GM19468 (cell line): ENCODE measurements around the gene TRAPPC12.
"Not testable (repeated sequence)": the region's sequence is repeated elsewhere in the genome, so short reads cannot be mapped to it uniquely, and the experiment has no call there.

Experiments used
- ATAC-seq: cut with Tn5 transposase; IDR thresholded peaks from one replicate; pipeline ENCODE4 v1.9.1; 2021; ENCODE audit warnings: mild to moderate bottlenecking, moderate library complexity, moderate number of reproducible peaks; ENCODE audit not compliant: unreplicated experiment; ENCODE audit errors: extremely low read depth

TRAPPC12 gene

DNA sequence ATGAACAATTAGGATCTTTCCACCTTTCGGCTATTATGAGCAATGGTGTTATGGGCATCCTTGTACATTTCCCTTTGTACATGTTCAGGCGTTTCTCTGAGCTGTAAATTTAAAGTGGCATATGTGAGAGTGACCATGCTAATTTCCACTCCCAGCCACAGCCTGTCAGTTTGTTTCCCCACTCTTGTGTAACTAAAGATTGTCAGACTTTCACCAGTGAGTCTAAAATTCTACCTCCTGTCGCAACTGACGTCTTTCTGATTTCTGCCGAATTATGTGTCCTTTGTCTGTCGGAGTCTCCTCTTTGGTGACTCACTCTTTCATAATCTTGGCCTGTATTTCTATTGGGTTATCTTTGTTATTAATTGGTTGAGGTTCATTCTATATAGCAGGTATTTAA is 50.7 kb downstream of the TRAPPC12 start:
- ATAC-seq = no peak

GRCh38 chr2:3430740-3431490 is 51.4 kb downstream of the TRAPPC12 start:
- no peak for ATAC-seq

DNA sequence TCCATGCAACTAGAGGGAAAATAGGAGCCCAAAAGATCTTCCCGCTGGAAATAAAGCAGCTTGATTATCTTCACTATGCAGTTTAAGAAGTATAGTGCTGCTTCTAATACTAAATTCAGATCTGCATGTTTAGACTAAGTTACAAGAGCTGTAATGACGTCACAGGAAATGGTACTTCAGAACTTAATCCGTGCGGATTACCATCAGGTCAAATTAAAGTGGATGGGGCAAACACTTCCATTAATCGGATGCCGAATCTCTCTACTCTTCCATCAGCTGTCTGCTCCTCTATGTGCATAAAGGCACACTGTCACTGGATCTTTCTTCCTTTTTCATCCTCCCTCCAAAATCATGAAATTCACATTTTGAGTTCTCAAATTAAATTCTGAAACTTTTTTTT is 52.6 kb downstream of the TRAPPC12 start:
- ATAC-seq = no peak

DNA sequence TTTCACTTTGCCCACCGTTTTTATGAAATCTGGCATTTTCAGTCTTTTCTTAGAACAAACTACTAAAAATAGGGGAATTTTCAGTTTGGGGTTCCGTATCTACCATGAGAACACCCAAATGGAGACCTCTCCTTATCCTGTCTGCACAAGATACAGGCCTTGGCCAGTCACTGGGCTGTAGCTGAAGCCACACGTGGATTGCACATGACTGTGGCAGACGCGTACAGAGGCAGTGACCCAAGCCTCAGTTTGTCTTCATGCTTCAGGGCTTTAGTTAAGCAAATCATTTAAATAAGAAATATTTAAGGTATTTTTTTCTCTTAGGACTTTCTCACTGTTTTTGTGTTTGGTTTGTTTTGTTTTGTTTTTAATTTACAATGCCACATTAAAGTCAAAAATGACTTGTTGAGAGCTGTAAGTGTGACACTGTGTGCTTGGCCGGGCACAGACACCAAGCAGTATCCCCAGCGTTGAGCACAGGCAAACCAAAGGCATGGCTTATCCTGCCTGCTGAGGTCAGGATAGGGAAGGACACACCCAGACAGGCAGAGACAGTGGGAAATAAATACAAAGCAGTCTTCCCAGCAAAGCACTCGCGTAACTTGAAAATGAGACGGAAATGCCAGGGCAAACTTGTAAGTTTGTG is 53.3 kb downstream of the TRAPPC12 start:
- ATAC-seq = no peak

DNA sequence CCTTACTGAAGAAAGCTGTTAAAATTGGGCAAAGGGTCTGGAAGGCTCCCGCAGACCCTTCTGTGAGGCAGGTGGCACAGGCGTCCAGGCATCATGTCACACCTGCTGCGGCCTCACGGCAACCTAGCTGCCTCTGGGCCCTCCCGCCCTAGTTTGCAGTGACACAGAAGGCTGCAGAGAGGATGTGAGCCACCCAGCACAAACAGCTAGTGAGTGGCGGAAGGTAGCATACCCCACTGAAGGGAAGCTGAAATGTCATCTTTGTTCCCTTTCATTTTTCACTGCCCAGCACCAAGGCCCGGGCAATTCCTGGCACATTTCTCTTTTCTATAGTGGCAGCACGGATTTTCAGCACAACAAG is 53.8 kb downstream of the TRAPPC12 start:
- ATAC-seq = no peak

GRCh38 chr2:3433776-3434400 is 54.4 kb downstream of the TRAPPC12 start:
- ATAC-seq = no peak

GRCh38 chr2:3434654-3435053 is 55.2 kb downstream of the TRAPPC12 start:
- ATAC-seq = no peak

DNA sequence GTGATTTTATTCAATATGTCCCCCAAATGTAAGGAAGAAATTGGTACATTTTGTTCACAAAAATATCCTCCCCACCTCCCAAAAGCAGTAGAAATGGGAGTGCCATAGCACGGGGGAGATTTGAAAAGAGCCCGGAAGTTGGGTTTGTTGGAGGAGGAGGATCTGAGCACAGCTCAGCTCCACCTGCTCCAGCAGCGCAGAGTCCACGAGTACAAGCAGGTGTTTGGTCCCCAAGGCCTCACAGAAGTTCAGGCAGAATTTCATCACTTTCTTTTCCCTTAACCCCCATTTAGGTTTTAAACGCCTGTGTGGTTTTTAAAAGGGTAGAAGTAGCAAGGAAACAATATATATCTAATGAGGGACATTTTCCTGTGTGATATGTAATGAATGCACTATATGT is 56.0 kb downstream of the TRAPPC12 start:
- ATAC-seq = no peak

DNA sequence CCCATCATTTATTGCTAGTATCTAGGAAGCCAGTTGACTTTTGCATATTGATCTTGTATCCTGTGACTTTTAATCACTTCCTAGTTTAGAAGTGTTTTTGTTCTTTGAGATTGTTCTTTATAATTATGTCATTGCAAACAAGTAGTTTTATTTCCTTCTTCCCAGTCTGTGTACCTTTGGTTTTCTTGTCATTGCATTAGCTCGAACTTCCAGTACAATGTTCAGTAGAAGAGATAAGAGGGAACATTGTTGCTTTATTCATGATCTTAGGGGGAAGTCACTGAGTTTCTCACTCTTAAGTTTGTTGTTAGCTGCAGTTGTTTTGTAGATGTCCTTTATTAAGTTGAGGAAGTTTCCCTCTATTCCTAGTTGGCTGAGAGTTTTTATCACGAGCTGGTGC is 61.0 kb downstream of the TRAPPC12 start:
- no peak for ATAC-seq

- ATAC-seq = no peak
These were observed 62.0 kb downstream of the TRAPPC12 start for GRCh38 chr2:3441465-3441864.

DNA sequence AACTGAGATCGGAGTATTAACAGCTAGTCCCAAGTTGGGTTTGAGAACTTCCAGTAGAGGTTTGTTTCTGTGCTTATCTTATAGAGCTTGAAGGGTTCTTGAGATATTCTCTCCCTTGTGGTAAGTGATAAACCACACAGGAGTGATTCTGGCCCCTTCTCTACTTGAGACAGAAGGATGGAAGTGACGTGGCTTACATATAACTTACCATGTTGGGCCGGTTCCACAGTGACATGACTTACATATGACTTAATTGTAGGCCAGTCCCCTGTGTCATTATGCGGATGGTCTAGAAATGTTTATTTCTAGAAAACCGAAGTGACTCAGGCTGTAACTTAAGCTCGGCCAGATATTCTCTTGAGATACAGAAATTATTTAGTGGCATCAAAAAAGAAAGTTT is 62.7 kb downstream of the TRAPPC12 start:
- ATAC-seq = no peak

DNA sequence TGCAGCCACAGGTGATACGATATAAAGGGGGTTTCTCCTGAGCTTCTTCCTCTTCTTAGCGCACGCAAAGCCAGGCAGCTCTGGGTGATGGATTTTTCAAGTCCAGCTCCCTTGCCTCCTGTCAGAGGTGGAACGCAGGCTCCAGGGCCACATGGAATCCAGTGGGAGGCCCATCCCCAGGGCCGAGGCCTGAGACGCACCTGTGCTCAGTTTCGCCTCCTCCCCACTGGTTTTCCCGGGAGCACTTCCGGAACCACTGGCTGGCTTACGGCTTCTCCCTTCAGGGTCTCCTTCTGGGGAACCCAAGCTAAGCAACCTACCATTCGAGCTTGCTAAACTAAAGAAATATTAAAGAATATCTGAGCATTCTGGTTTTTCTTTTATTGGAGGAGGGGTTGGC is 63.6 kb downstream of the TRAPPC12 start:
- ATAC-seq = no peak

DNA sequence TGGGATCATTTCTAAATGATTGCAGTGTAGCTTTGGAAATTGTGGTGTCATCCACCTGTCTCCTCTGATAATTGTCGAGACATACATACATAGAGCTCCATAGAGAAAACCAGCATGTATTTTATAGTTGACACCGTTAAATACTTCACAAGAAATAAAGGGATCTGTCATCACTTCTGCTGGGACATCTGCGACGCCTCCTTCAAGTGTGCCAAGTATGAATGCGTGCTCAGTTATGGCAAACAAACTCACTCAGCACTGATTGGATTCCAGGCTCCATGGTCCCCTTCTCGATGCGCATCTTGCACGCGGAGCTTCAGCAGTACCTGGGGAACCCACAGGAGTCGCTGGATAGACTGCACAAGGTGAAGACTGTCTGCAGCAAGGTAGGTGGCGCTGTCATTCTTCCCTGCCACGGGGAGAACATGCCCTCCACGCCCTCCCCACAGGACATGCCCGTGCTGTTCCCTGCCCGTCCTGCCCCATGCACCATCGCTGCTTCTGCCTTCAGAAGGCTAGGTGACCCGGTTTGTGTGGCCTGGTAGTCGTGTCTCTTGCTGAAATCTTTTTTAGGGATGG is 64.1 kb downstream of the TRAPPC12 start:
- ATAC-seq = no peak

DNA sequence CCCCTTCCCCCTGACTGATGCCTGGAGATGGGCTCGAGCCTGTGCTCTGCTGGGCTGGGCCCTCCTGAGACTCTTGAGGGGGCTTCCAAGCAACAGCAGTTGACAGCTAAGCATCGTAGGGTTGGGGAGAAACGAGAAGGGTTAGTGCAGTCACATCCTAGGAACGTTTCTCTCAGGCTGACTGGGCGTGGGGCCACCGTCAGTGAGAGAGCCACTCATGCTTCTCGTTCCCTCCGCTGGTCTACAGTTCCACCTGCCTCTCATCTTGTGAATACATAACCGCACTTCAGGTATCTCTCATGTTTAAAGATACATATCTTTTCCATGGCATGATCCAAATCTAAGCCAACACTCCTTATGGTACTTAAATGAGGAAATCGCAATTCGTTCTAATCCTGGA is 66.4 kb downstream of the TRAPPC12 start:
- ATAC-seq = no peak

GRCh38 chr2:3446381-3446780 is 66.9 kb downstream of the TRAPPC12 start:
- ATAC-seq = no peak

DNA sequence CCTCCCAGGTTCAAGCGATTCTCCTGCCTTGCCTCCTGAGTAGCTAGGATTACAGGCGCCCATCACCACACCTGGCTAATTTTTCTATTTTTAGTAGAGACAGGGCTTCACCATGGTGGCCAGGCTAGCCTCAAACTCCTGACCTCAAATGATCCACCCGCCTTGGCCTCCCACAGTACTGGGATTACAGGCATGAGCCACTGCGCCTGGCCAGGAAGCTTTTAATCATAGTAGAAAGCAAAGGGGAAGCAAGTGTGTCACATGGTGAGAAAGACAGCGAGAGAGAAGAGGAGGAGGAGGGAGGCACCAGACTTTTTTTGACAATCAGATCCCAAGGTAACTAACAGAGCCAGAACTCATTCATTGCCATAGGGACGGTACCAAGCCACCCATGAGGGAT is 67.7 kb downstream of the TRAPPC12 start:
- ATAC-seq = not testable (repeated sequence)

GRCh38 chr2:3447789-3448317 is 68.4 kb downstream of the TRAPPC12 start:
- ATAC-seq = no peak

- ATAC-seq = not testable (repeated sequence)
These were observed 69.0 kb downstream of the TRAPPC12 start for GRCh38 chr2:3448441-3448911.

- no peak for ATAC-seq
These were observed 69.6 kb downstream of the TRAPPC12 start for GRCh38 chr2:3449086-3449485.

DNA sequence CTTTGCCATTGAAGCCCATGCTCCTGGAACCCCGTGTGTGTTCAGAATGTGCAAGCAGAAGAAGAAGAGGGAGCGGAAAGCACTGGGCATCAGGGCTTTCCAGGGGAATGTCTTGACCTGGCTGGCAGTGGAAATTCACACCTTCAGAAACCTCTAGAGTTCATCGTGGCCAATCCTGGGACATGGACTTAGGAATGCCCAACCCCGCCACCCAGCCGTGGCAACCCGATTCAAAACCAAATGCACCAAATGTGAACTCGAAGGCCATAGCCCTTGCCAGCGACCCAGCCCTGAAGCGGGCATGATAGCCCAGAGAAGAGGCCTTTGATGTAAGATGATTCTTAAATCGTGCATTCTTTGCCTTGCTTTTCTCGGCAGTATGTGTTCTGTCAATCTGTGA is 70.4 kb downstream of the TRAPPC12 start:
- no peak for ATAC-seq
